ENCODE measurements around the gene RBM38. TPM values are rescaled to one million over a fixed set of nuclear protein-coding genes. Genes with fewer than 3 reads are reported as not detected.

Gene RBM38
- total RNA-seq, 1 donor from 2014 or later: 26.6 TPM

DNA sequence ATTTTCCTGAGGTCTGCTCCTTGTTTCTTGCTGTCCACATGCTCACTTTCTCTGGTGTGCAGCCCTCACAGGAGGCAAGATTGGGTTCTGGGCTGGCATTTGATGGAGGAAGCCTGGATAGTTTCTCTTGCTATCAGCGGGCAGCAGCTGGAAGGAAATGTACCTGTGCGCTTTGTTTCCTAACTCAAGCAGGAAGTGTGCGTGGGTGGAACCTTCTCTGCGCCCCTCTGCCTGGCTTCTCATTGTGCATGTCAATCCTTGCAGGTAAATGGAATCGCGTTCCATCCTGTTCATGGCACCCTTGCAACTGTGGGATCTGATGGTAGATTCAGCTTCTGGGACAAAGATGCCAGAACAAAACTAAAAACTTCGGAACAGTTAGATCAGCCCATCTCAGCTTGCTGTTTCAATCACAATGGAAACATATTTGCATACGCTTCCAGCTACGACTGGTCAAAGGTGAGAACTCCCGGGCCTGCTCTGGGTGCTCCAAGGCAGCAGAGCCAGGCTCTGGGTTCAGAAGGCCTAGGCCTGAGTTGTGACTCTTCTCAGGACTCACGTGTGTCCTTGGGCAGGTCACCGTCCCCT, 16.8 kb upstream of the RBM38 start:
- Histone ChIP-seq H3F3A (ENCODE audit: low read depth) (peaks cover 2% of the 10 kb centered on the region), H3K4me3 (no peak overlapping the region), H3K4me1 (no peaks in the 10 kb centered on the region), H3K9ac (no peak overlapping the region), H2AFZ (replicated peaks) (no peak overlapping the region), H3K79me2 (ENCODE audit: low read depth) (no peaks in the 10 kb centered on the region), H3K9me3 (ENCODE audit: low read depth) (no peaks in the 10 kb centered on the region), H3K36me3 (no peaks in the 10 kb centered on the region), H3K27me3 (no peaks in the 10 kb centered on the region), H3K4me2 (no peak overlapping the region), H4K20me1 (ENCODE audit: low read depth) (peaks cover 15% of the 10 kb centered on the region), H3K27ac (no peak overlapping the region)
- Mint-ChIP-seq H3K4me1 (no peaks in the 10 kb centered on the region), H3K27ac (no peak overlapping the region), H3K27me3 (ENCODE audit: insufficient read depth, low read depth) (no peaks in the 10 kb centered on the region), H3K9me3 (no peaks in the 10 kb centered on the region), H3K36me3 (peaks cover 48% of the 10 kb centered on the region), H3K4me3 (no peak overlapping the region)
- TF ChIP-seq, protein P1, sequence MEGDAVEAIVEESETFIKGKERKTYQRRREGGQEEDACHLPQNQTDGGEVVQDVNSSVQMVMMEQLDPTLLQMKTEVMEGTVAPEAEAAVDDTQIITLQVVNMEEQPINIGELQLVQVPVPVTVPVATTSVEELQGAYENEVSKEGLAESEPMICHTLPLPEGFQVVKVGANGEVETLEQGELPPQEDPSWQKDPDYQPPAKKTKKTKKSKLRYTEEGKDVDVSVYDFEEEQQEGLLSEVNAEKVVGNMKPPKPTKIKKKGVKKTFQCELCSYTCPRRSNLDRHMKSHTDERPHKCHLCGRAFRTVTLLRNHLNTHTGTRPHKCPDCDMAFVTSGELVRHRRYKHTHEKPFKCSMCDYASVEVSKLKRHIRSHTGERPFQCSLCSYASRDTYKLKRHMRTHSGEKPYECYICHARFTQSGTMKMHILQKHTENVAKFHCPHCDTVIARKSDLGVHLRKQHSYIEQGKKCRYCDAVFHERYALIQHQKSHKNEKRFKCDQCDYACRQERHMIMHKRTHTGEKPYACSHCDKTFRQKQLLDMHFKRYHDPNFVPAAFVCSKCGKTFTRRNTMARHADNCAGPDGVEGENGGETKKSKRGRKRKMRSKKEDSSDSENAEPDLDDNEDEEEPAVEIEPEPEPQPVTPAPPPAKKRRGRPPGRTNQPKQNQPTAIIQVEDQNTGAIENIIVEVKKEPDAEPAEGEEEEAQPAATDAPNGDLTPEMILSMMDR (IDR thresholded peaks at IDR 0.05): no peak
- TF ChIP-seq EZH2 (IDR thresholded peaks at IDR 0.05) (no peak), EZH2phosphoT487 (IDR thresholded peaks at IDR 0.05) (no peak)
- DNase-seq (ENCODE audit: low spot score): no peak

DNA sequence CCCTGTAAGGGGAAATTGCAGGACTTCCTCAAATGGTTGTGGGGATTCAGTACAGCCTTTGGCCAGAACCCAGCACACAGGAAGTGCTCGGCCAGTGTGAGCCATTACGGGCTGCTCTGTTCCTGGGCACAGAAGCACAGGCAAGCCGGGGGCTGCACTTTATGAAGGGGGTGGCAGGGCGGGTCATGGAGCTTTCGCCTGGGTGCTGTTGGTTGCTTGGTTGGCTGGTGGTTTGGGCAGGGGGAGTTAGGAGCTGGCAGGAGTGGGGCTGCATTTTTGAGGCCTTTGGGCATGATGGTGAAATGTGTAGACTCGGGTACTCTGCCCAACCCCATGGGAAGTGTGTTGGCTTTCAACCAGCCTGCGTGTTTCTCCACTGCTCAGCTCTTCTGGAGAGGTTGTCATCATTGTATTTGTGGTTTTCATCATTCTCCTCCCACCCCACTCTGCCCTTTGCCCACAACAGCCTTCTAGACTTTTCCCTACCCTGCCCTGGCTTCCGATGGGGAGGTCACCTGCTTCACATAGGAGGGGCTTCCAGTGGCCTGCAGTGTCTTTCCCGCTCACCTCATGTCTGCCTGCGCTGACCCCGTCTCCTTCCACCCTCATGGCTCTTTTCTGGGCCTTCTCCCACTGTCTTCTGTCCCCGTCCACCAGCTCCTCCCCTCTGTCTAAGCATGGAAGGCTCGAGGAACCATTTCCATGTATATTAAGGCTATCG, 16.1 kb upstream of the RBM38 start:
- H3K4me1 ChIP-seq: no peaks in the 10 kb centered on the region
- peaks cover under 1% of the 10 kb centered on the region for H3K27me3 Mint-ChIP-seq (ENCODE audit: insufficient read depth, low read depth)
- TF ChIP-seq, protein P1 (IDR thresholded peaks at IDR 0.05): no peak
- TF ChIP-seq EZH2 (IDR thresholded peaks at IDR 0.05) (no peak), EZH2phosphoT487 (IDR thresholded peaks at IDR 0.05) (no peak)
- no peaks in the 10 kb centered on the region for H3K9me3 ChIP-seq (ENCODE audit: low read depth)
- peaks cover 8% of the 10 kb centered on the region for H3F3A ChIP-seq (ENCODE audit: low read depth)
- no peak overlapping the region for H3K4me2 ChIP-seq
- H3K27me3 ChIP-seq: no peaks in the 10 kb centered on the region
- peaks cover 43% of the 10 kb centered on the region for H3K36me3 Mint-ChIP-seq
- no peaks in the 10 kb centered on the region for H3K36me3 ChIP-seq
- no peaks in the 10 kb centered on the region for H3K4me1 Mint-ChIP-seq
- H3K9me3 Mint-ChIP-seq: no peaks in the 10 kb centered on the region
- H3K9ac ChIP-seq: no peak overlapping the region
- H3K4me3 ChIP-seq: no peak overlapping the region
- peaks cover 15% of the 10 kb centered on the region for H4K20me1 ChIP-seq (ENCODE audit: low read depth)
- H3K4me3 Mint-ChIP-seq: no peak overlapping the region
- no peak overlapping the region for H3K27ac ChIP-seq
- no peaks in the 10 kb centered on the region for H3K79me2 ChIP-seq (ENCODE audit: low read depth)
- DNase-seq (ENCODE audit: low spot score): no peak
- H2AFZ ChIP-seq (replicated peaks): no peak overlapping the region
- H3K27ac Mint-ChIP-seq: no peak overlapping the region

DNA sequence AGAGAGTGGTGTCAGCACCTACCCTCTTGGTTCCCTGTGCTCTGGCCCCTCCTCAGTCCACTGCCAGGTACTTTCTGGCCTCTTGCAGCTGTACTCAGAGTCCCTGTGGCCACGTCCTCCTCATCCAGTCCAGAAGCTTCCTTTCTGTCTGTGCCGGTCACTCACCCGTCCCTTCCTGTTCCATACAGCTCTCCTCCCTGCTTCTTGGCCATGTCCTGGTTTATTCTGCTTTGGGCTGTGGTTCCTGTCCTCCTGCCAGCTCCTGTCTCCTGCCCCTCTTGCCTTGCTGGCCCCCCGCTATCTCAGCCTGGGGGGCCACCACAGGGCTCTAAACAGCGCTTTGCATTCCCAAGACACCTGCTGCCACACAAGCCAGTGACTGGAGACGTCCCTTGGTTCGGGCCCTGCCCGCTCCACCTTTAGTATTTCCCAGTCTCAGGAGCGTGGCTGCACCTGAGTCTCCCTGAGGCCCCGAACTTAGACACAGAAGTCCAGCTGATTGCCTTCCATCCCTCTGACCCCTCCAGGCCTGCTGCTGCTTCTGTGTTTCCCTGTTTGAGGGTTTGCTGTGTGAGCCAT, 15.5 kb upstream of the RBM38 start:
- Histone ChIP-seq H3K36me3 (no peaks in the 10 kb centered on the region), H3F3A (ENCODE audit: low read depth) (peaks cover 8% of the 10 kb centered on the region), H3K27me3 (no peaks in the 10 kb centered on the region), H3K9ac (no peak overlapping the region), H2AFZ (replicated peaks) (no peak overlapping the region), H3K9me3 (ENCODE audit: low read depth) (no peaks in the 10 kb centered on the region), H4K20me1 (ENCODE audit: low read depth) (peaks cover 15% of the 10 kb centered on the region), H3K4me3 (no peak overlapping the region), H3K79me2 (ENCODE audit: low read depth) (no peaks in the 10 kb centered on the region), H3K27ac (no peak overlapping the region), H3K4me1 (no peaks in the 10 kb centered on the region), H3K4me2 (no peak overlapping the region)
- Mint-ChIP-seq H3K27ac (no peak overlapping the region), H3K9me3 (no peaks in the 10 kb centered on the region), H3K4me1 (no peaks in the 10 kb centered on the region), H3K36me3 (peaks cover 36% of the 10 kb centered on the region), H3K27me3 (ENCODE audit: insufficient read depth, low read depth) (peaks cover 3% of the 10 kb centered on the region), H3K4me3 (no peak overlapping the region)
- TF ChIP-seq, protein P1 (IDR thresholded peaks at IDR 0.05): no peak
- TF ChIP-seq EZH2phosphoT487 (IDR thresholded peaks at IDR 0.05): no peak
- TF ChIP-seq EZH2 (IDR thresholded peaks at IDR 0.05): no peak
- no peak for DNase-seq (ENCODE audit: low spot score)

Measured in neural progenitor cell (in vitro differentiated cells).